Neural progenitor cell (in vitro differentiated cells): Measurements from ENCODE around the gene ZBED2. TPM values are rescaled to one million over a fixed set of nuclear protein-coding genes. Genes with fewer than 3 reads are reported as not detected.

Experiments used
- DNase-seq: peaks from one replicate; pipeline ENCODE4 v3.0.0-alpha.2; 2016; ENCODE audit warnings: low spot score
- H2AFZ ChIP-seq: fragments of 200-600 bp; sonication (generic); replicated peaks from 2 replicates; pipeline ENCODE4 v1.6.1; 2016; ENCODE audit warnings: antibody characterized with exemption
- H3F3A ChIP-seq: fragments of 200-600 bp; sonication (generic); 2 replicates; pipeline ENCODE4 v1.6.1; 2016; ENCODE audit warnings: antibody characterized with exemption, low read depth
- H3K27ac ChIP-seq: fragments of 200-600 bp; sonication (generic); 2 replicates; pipeline ENCODE4 v1.5.1; 2016; ENCODE audit warnings: mild to moderate bottlenecking
- H3K27me3 ChIP-seq: fragments of 200-600 bp; sonication (generic); 2 replicates; pipeline ENCODE4 v1.6.1; 2016; ENCODE audit warnings: mild to moderate bottlenecking, moderate library complexity
- H3K36me3 ChIP-seq: fragments of 200-600 bp; sonication (generic); 2 replicates; pipeline ENCODE4 v1.5.1; 2016
- H3K4me1 ChIP-seq: fragments of 200-600 bp; sonication (generic); 2 replicates; pipeline ENCODE4 v1.6.1; 2016; ENCODE audit warnings: mixed run types
- H3K4me2 ChIP-seq: fragments of 200-600 bp; sonication (generic); 2 replicates; pipeline ENCODE4 v1.6.1; 2016
- H3K4me3 ChIP-seq: fragments of 200-600 bp; sonication (generic); 2 replicates; pipeline ENCODE4 v1.5.1; 2016
- H3K79me2 ChIP-seq: fragments of 200-600 bp; sonication (generic); 2 replicates; pipeline ENCODE4 v1.6.1; 2016; ENCODE audit warnings: low read depth
- H3K9ac ChIP-seq: fragments of 200-600 bp; sonication (generic); 2 replicates; pipeline ENCODE4 v1.6.1; 2016
- H3K9me3 ChIP-seq: fragments of 200-600 bp; sonication (generic); 2 replicates; pipeline ENCODE4 v1.5.1; 2016; ENCODE audit warnings: low read depth
- H4K20me1 ChIP-seq: fragments of 200-600 bp; sonication (generic); 2 replicates; pipeline ENCODE4 v1.6.1; 2016; ENCODE audit warnings: low read depth
- H3K27ac Mint-ChIP-seq: 3 replicates; pipeline ENCODE4 v1.8.0; 2021; ENCODE audit warnings: mixed read lengths
- H3K27me3 Mint-ChIP-seq: 2 replicates; pipeline ENCODE4 v1.8.0; 2022; ENCODE audit warnings: low read depth, mild to moderate bottlenecking, inconsistent platforms, moderate library complexity, mixed read lengths; ENCODE audit not compliant: insufficient read depth
- H3K36me3 Mint-ChIP-seq: 3 replicates; pipeline ENCODE4 v1.8.0; 2021; ENCODE audit warnings: mixed read lengths
- H3K4me1 Mint-ChIP-seq: 3 replicates; pipeline ENCODE4 v1.8.0; 2021; ENCODE audit warnings: mixed read lengths
- H3K4me3 Mint-ChIP-seq: 3 replicates; pipeline ENCODE4 v1.8.0; 2021; ENCODE audit warnings: mild to moderate bottlenecking, moderate library complexity, mixed read lengths
- H3K9me3 Mint-ChIP-seq: 3 replicates; pipeline ENCODE4 v1.8.0; 2020; ENCODE audit warnings: mixed read lengths
- EZH2 ChIP-seq: fragments of 200-600 bp; sonication (generic); IDR thresholded peaks from 2 replicates; pipeline ENCODE4 v1.6.1; 2017; ENCODE audit warnings: antibody characterized with exemption, mild to moderate bottlenecking, moderate library complexity
- EZH2phosphoT487 ChIP-seq: fragments of 200-600 bp; sonication (generic); IDR thresholded peaks from 2 replicates; pipeline ENCODE4 v1.6.1; 2017; ENCODE audit warnings: antibody characterized with exemption
- total RNA-seq: library from RNA; depleted of rRNA; stranded (reverse); fragments of >200 nt; gene quantifications from 2 replicates; pipeline ENCODE4 v1.2.3, GENCODE V29; 2015; ENCODE audit warnings: low replicate concordance
- TF ChIP-seq, protein P1 (sequence below): fragments of 200-600 bp; sonication (generic); IDR thresholded peaks from 2 replicates; pipeline ENCODE4 v1.5.1; 2017; ENCODE audit warnings: antibody characterized with exemption, mild to moderate bottlenecking

The ZBED2 gene
- total RNA-seq, 1 donor from 2014 or later, result not detected

DNA sequence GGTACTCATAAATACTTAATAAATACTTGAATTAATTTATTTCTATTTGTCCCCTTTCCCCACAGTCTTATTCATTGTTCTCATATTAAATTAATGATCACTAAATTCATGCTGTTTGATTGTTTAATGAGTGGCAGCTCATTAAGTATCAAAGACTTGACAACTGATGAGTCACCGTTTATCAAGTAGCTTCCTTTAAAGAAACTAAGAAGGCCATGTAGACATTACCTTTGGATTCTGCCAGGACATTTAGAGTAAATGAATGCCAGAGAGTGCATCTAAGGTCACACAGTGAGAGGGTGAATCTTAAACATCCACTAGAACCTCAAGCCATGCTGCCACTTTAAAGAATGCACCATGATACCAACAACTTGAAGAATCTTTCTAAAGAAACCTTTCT lies 23.9 kb downstream of the ZBED2 start:
- Mint-ChIP-seq H3K27me3 (no peaks in the 10 kb centered on the region), H3K9me3 (no peaks in the 10 kb centered on the region), H3K4me1 (no peaks in the 10 kb centered on the region), H3K27ac (no peak overlapping the region), H3K4me3 (no peak overlapping the region), H3K36me3 (no peaks in the 10 kb centered on the region)
- DNase-seq, result no peak
- no peak overlapping the region for H3K4me2 ChIP-seq
- no peak overlapping the region for H3K27ac ChIP-seq
- no peaks in the 10 kb centered on the region for H3K9me3 ChIP-seq
- H2AFZ ChIP-seq, result no peak overlapping the region
- H3K9ac ChIP-seq, result no peak overlapping the region
- H3K36me3 ChIP-seq, result no peaks in the 10 kb centered on the region
- TF ChIP-seq EZH2phosphoT487 (no peak), EZH2 (no peak)
- TF ChIP-seq, protein P1, sequence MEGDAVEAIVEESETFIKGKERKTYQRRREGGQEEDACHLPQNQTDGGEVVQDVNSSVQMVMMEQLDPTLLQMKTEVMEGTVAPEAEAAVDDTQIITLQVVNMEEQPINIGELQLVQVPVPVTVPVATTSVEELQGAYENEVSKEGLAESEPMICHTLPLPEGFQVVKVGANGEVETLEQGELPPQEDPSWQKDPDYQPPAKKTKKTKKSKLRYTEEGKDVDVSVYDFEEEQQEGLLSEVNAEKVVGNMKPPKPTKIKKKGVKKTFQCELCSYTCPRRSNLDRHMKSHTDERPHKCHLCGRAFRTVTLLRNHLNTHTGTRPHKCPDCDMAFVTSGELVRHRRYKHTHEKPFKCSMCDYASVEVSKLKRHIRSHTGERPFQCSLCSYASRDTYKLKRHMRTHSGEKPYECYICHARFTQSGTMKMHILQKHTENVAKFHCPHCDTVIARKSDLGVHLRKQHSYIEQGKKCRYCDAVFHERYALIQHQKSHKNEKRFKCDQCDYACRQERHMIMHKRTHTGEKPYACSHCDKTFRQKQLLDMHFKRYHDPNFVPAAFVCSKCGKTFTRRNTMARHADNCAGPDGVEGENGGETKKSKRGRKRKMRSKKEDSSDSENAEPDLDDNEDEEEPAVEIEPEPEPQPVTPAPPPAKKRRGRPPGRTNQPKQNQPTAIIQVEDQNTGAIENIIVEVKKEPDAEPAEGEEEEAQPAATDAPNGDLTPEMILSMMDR, result no peak
- H3K4me1 ChIP-seq, result no peaks in the 10 kb centered on the region
- no peaks in the 10 kb centered on the region for H3F3A ChIP-seq
- H3K27me3 ChIP-seq, result no peaks in the 10 kb centered on the region
- no peaks in the 10 kb centered on the region for H4K20me1 ChIP-seq
- no peak overlapping the region for H3K4me3 ChIP-seq
- H3K79me2 ChIP-seq, result no peaks in the 10 kb centered on the region

DNA sequence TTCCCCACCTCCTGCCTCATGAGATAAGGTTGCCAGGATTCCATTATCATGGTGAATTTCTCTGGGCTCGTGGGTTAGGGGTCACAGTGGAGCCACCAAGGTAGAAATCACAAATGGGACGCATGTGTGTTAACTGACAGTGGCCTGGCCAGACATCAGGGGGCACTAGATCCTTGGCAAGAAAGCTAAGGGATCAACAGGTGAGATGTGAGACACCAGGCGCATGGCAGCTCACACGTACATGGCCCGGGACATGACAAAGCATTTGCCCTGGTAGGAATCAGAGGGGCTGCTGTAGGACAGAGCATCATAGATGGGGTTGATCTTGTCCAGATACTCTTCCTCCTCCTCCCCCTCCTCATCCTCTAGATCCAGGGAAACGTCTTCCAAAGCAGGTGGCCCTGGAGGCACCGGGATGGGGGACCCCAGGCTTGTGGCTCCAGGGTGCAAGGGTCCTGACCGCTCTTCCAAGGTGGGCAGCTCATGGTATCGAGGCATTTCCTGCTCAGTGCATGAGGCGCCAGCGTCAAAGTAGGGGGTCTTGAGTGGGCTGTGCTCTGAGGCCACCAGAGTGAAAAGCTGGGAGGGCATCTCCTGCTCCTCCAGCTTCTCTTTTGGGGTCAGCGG lies 24.6 kb downstream of the ZBED2 start:
- Histone ChIP-seq H3K4me2 (no peak overlapping the region), H3K9ac (no peak overlapping the region), H3K36me3 (no peaks in the 10 kb centered on the region), H3K9me3 (no peaks in the 10 kb centered on the region), H2AFZ (no peak overlapping the region), H3K27ac (no peak overlapping the region), H3K4me1 (no peaks in the 10 kb centered on the region), H3K27me3 (no peaks in the 10 kb centered on the region), H3K4me3 (no peak overlapping the region), H3K79me2 (no peaks in the 10 kb centered on the region), H4K20me1 (no peaks in the 10 kb centered on the region), H3F3A (no peaks in the 10 kb centered on the region)
- Mint-ChIP-seq H3K4me1 (no peaks in the 10 kb centered on the region), H3K36me3 (no peaks in the 10 kb centered on the region), H3K4me3 (no peak overlapping the region), H3K27ac (no peak overlapping the region), H3K27me3 (no peaks in the 10 kb centered on the region), H3K9me3 (no peaks in the 10 kb centered on the region)
- no peak for DNase-seq
- no peak for TF ChIP-seq EZH2phosphoT487
- TF ChIP-seq, protein P1, result no peak
- no peak for TF ChIP-seq EZH2

DNA sequence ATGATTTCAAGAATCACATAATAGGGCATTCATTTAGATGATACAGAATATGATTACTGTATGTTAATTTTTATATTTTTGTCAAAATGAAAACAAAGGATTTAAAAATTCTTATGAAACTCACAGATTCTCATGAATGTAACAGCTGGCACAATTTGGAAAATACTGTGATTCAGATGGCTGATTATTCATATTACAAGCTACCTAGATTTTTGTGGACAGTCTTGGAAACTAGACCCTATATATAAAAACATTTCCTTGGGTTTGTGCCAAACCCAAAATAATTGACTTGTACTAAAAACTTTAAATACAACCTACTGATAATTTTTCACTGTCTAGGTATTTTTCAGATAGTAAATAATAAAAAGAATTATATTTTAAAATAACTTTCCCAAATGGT lies 26.2 kb downstream of the ZBED2 start:
- DNase-seq, result no peak
- no peak overlapping the region for H2AFZ ChIP-seq
- H3K79me2 ChIP-seq, result no peaks in the 10 kb centered on the region
- H3K27ac Mint-ChIP-seq, result no peak overlapping the region
- no peak for TF ChIP-seq EZH2
- TF ChIP-seq, protein P1, result no peak
- TF ChIP-seq EZH2phosphoT487, result no peak
- no peaks in the 10 kb centered on the region for H3K27me3 ChIP-seq
- no peaks in the 10 kb centered on the region for H3K36me3 Mint-ChIP-seq
- H3K27ac ChIP-seq, result no peak overlapping the region
- no peak overlapping the region for H3K4me3 Mint-ChIP-seq
- no peaks in the 10 kb centered on the region for H3K4me1 Mint-ChIP-seq
- H3K9me3 Mint-ChIP-seq, result no peaks in the 10 kb centered on the region
- H3K9ac ChIP-seq, result no peak overlapping the region
- H3K27me3 Mint-ChIP-seq, result no peaks in the 10 kb centered on the region
- no peaks in the 10 kb centered on the region for H3F3A ChIP-seq
- no peaks in the 10 kb centered on the region for H3K36me3 ChIP-seq
- H3K4me3 ChIP-seq, result no peak overlapping the region
- no peak overlapping the region for H3K4me2 ChIP-seq
- no peaks in the 10 kb centered on the region for H3K9me3 ChIP-seq
- H4K20me1 ChIP-seq, result no peaks in the 10 kb centered on the region
- no peaks in the 10 kb centered on the region for H3K4me1 ChIP-seq
